Measurements from ENCODE around the gene PDIA3.
"Not testable (repeated sequence)": the region's sequence is repeated elsewhere in the genome, so short reads cannot be mapped to it uniquely, and the experiment has no call there.

PDIA3 gene

DNA sequence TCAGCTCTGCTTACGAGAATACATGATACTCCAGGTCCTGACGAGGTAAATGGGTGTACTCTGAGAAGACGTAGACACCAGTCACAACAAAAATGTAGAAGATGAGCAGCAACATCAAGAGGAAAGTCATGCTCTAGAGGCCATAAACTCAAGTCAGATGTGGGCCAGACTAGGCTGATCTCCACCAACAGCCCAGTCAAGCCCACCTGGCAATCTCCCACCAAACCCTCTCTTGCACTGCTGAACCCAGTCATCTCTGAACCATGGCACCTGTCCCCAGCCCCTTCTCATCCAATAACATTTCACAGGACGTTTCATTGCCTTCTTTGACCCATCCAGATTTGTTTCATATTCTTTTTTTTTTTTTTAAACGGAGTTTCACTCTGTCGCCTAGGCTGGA is 10.8 kb upstream of the PDIA3 start:
- POLR2A ChIA-PET (ENCODE audit: low non-redundant PET) = no interaction called here
- TF ChIP-seq, protein P1, sequence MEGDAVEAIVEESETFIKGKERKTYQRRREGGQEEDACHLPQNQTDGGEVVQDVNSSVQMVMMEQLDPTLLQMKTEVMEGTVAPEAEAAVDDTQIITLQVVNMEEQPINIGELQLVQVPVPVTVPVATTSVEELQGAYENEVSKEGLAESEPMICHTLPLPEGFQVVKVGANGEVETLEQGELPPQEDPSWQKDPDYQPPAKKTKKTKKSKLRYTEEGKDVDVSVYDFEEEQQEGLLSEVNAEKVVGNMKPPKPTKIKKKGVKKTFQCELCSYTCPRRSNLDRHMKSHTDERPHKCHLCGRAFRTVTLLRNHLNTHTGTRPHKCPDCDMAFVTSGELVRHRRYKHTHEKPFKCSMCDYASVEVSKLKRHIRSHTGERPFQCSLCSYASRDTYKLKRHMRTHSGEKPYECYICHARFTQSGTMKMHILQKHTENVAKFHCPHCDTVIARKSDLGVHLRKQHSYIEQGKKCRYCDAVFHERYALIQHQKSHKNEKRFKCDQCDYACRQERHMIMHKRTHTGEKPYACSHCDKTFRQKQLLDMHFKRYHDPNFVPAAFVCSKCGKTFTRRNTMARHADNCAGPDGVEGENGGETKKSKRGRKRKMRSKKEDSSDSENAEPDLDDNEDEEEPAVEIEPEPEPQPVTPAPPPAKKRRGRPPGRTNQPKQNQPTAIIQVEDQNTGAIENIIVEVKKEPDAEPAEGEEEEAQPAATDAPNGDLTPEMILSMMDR (conservative IDR thresholded peaks at IDR 0.05; ENCODE audit: low read depth) = no peak
- H3K27ac ChIP-seq = no peak overlapping the region
- CTCF ChIA-PET = no interaction called here
- DNase-seq (ENCODE audit: low spot score) = no peak

DNA sequence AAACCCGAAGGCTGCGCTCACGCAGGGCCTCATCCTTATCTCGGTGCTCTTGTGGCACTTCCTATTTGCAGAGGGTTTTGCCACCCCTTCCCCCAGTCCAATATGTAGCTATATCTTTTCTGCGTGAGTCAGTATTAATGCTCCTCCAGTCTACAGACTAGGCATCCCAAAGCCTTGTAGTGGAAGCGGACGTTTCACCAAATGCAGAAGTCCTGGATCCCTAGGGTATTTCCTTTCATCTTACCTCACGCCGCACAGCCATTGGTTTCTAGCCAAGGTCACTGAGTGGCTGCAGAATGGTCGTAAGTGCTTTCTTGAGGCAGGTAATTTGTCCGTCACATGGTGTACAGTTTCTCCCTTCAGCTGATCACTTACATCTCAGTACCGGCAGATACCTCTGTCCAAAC is 668 bp downstream of the PDIA3 start:
- CTCF ChIA-PET; DNase-seq (ENCODE audit: low spot score): not testable (repeated sequence)
- POLR2A ChIA-PET (ENCODE audit: low non-redundant PET) = interaction anchor here (1.7 kb wide), 1 partner anchor 306 kb away, joined by 3 read pairs; no protein-coding TSS in a partner anchor
- peak overlapping the region; percentile 88 for H3K27ac ChIP-seq

DNA sequence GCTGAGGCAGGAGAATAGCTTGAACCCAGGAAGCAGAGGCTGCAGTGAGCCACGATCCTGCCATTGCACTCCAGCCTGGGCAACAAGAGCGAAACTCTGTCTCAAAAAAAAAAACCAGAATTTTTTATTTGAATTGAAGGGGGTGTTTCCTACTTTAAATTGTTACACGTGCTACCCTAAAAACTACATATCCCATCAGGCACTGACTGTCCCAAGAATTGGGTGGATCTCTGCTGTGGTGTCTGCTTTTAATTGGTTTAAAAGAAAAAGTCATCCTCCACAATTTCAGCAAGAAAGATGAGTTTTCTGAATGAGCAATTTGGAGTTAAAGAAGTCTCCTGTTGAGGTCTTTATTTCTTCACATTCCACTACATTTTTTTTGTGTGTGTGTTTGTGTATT is 2.1 kb downstream of the PDIA3 start:
- peak; percentile 31 for DNase-seq (ENCODE audit: low spot score)
- ChIA-PET CTCF (no interaction called here), POLR2A (ENCODE audit: low non-redundant PET) (no interaction called here)
- H3K27ac ChIP-seq = peak overlapping the region; percentile 61; the same call in 1 of the 2 replicates
- TF ChIP-seq, protein P1 (conservative IDR thresholded peaks at IDR 0.05; ENCODE audit: low read depth) = no peak

DNA sequence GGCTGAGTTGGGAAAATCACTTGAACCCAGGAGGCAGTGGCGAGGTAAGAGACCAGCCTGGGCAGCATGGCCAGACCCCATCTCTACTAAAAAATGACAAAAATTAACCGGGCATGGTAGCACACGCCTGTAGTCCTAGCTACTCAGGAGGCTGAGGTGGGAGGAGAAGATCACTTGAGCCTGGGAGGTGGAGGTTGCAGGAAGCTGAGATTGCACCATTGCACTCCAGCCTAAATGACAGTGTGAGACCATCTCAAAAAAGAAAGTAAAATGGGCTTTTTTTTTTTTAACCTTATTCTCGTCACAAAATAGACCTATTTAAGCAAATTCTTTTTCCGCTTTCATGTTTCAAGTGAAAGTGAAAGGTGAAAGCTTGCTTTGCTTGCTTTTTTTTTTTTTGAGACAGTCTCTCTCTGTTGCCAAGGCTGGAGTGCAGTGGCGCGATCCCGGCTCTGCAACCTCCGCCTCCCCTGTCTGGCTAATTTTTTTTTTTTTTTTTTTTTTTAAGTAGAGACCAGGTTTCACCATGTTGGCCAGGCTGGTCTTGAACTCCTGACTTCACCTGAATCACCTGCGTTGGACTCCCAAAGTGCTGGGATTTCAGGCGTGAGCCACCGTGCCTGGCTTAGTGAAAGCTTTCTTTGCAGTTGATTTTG is 3.6 kb downstream of the PDIA3 start:
- peak overlapping the region; percentile 61 for H3K27ac ChIP-seq
- ChIA-PET CTCF (interaction anchor here (0.7 kb wide), 3 partner anchors 239 to 309 kb away, joined by 3 to 5 read pairs (median 4); no protein-coding TSS in a partner anchor), POLR2A (ENCODE audit: low non-redundant PET) (no interaction called here)
- TF ChIP-seq, protein P1 (conservative IDR thresholded peaks at IDR 0.05; ENCODE audit: low read depth) = no peak
- DNase-seq (ENCODE audit: low spot score) = no peak

DNA sequence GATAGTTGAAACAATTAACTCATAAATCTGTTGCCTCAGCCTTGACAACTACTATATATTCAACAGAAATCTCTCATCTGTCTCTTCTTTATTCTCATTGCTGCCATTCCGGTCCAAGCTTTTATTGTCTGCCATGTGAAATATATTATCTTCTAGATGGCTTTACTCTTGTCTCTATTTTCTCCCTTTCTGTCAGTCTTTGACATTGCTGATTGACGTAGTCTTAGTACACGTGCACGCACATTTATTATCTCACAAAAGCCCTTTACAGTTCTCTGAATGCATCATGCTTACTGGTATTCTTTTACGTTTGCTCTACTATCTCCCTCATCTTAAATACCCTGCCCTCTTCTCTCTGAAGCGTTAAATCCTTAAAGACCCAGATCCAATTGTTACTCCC is 5.6 kb downstream of the PDIA3 start:
- no peak overlapping the region for H3K27ac ChIP-seq
- CTCF ChIA-PET = no interaction called here
- POLR2A ChIA-PET (ENCODE audit: low non-redundant PET) = no interaction called here
- no peak for DNase-seq (ENCODE audit: low spot score)
- TF ChIP-seq, protein P1 (conservative IDR thresholded peaks at IDR 0.05; ENCODE audit: low read depth) = no peak

DNA sequence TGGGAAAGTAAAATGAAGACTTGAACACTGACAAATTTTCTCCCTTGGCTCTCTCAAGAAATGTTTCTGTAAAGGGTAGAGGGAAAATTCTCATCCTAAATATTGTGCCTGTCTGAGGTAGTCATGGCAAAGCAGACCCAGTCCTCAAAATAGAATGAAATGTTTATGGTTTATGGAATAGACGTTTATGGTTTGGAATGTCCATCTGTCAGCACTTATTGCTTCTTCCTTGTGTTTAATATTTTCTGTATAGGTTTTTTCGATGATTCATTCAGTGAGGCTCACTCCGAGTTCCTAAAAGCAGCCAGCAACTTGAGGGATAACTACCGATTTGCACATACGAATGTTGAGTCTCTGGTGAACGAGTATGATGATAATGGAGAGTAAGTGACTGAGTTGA is 16.6 kb downstream of the PDIA3 start:
- DNase-seq (ENCODE audit: low spot score) = no peak
- ChIA-PET POLR2A (ENCODE audit: low non-redundant PET) (no interaction called here), CTCF (no interaction called here)
- TF ChIP-seq, protein P1 (conservative IDR thresholded peaks at IDR 0.05; ENCODE audit: low read depth) = no peak
- H3K27ac ChIP-seq = no peak overlapping the region

DNA sequence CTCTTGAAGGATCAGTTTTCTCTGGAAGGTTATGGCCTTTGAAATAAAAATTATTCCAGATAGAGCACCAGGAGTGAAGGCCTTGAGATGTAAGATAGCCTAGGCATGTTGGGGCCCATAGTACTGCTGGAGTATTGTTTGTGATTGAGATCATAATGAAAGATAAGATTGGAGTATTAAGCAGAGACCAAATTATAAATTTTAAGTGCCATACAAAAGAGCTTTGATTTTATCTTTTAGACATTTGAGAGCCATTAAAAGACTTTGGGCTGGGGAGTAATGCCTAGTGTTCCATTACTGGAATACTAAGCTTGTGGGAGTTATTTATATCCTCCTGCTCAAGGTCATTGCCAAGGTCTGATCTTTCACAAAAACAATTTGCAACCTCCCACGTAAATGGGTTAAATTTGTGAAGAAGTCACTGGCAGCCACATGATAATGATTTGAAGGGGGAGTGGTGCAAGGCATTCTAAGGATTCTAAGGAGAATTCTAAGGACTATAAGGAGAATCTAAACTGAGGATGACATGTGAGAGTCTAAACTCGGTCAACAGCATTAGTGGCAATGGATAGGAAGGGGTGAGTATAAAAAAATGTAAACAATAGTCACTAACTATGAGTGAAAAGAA is 17.7 kb downstream of the PDIA3 start:
- TF ChIP-seq, protein P1 (conservative IDR thresholded peaks at IDR 0.05; ENCODE audit: low read depth) = no peak
- no peak overlapping the region for H3K27ac ChIP-seq
- DNase-seq (ENCODE audit: low spot score) = no peak
- ChIA-PET POLR2A (ENCODE audit: low non-redundant PET) (no interaction called here), CTCF (no interaction called here)

All from RWPE1 (cell line).